Measurements from ENCODE around the gene AQP9.
"Not testable (repeated sequence)": the region's sequence is repeated elsewhere in the genome, so short reads cannot be mapped to it uniquely, and the experiment has no call there.

AQP9 gene, protein sequence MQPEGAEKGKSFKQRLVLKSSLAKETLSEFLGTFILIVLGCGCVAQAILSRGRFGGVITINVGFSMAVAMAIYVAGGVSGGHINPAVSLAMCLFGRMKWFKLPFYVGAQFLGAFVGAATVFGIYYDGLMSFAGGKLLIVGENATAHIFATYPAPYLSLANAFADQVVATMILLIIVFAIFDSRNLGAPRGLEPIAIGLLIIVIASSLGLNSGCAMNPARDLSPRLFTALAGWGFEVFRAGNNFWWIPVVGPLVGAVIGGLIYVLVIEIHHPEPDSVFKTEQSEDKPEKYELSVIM

DNA sequence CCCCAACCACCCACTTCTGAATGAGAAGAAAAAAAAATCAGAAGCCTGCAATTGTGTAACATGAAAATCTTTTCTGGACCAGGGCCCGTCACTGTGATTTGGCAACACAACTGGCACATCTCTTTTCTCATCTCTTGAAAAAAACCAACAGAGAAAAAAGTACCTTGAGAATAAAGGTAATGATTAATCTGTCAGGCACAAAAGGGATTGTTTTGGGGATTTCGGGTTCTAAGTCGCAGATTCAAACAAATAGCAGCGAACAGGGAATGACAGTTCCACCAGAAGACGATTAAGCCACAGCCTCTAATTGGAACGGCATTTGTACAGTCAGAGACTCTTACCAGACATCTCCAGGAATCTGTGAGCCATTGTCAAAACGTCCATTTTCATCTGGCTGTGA lies at the start of gene AQP9:
Gene AQP9, plus strand, starts transcription at position 276 of the 400 bp plus-strand sequence. CDS start 185 bp downstream, outside the sequence.
- H3K9me3 Mint-ChIP-seq, result no peaks in the 10 kb centered on the region
- peaks cover 10% of the 10 kb centered on the region for H3K27me3 Mint-ChIP-seq (ENCODE audit: low read depth)
- peaks cover 10% of the 10 kb centered on the region for H3K4me1 Mint-ChIP-seq (ENCODE audit: low read depth)
- no peak within 1 kb of the TSS for H3K4me3 Mint-ChIP-seq
- H3K36me3 Mint-ChIP-seq (ENCODE audit: low read depth), result no peaks in the 10 kb centered on the region
- H3K27ac Mint-ChIP-seq, result no peak within 1 kb of the TSS
- no peak for DNase-seq (ENCODE audit: low spot score)

DNA sequence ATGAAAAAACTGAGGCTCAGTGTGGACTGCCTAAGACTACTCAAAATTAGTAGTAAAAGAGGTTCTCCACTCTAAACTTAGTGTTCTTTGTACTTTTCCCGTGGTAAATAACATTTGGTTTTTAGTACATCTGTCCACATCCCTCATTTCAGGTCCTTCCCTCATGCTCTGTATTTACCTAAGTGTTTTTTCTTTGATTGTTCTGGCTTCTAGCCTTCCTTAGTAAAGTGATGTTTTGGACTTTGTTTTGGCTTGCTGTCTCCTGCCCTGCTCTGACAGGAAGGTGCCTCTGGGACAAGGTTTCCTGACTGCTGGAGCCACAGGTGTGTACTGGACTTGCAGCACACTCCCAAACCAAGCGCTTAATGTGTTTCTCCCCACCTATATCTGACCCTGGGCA lies 42.8 kb upstream of the AQP9 start:
- no peak overlapping the region for H3K27ac Mint-ChIP-seq
- H3K36me3 Mint-ChIP-seq (ENCODE audit: low read depth), result no peaks in the 10 kb centered on the region
- DNase-seq (ENCODE audit: low spot score), result no peak
- no peak overlapping the region for H3K4me3 Mint-ChIP-seq
- peaks cover 30% of the 10 kb centered on the region for H3K27me3 Mint-ChIP-seq (ENCODE audit: low read depth)
- no peaks in the 10 kb centered on the region for H3K9me3 Mint-ChIP-seq
- H3K4me1 Mint-ChIP-seq (ENCODE audit: low read depth), result no peaks in the 10 kb centered on the region

DNA sequence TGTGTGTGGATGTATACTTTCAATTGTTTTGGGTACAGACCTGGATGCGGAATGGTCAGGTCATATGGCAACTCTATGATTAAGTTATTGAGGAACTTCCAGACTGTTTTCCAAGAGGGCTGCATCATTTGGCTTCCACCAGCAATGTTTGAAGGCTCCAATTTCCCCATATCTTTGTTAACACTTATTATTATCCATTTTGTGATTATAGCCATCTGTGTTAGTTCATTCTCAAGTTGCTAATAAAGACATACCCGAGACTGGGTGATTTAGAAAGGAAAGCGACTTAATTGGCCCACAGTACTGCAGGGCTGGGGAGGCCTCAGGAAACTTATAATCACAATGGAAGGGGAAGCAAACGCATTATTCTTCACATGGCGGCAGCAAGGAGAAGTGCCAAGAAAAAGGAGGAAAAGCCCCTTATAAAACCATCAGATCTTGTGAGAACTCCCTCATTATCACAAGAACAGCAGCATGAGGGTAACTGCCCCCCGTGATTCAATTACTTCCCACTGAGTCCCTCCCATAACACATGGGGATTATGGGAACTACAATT lies 41.6 kb upstream of the AQP9 start:
- Mint-ChIP-seq H3K27ac (no peak overlapping the region), H3K36me3 (ENCODE audit: low read depth) (no peaks in the 10 kb centered on the region), H3K27me3 (ENCODE audit: low read depth) (peaks cover 37% of the 10 kb centered on the region), H3K9me3 (no peaks in the 10 kb centered on the region), H3K4me3 (no peak overlapping the region), H3K4me1 (ENCODE audit: low read depth) (no peaks in the 10 kb centered on the region)
- no peak for DNase-seq (ENCODE audit: low spot score)

DNA sequence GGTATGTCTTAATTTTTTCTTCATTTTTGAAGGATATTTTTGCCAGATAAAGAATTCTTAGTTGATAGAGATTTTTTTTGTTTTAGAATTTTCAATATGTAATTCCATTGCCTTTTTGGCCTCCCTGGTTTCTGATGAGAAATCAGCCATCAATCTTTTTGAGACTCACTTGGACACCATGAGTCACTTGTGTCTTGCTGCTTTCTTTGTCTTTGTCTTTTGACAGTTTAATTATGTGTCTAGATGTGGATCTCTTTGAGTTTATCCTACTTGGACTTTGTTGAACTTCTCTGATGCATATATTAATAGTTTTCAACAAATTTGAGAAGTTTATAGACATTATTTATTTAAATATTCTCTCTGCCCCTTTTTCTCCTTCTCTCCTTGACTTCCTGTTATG lies 34.7 kb upstream of the AQP9 start:
- Mint-ChIP-seq H3K27ac (no peak overlapping the region), H3K27me3 (ENCODE audit: low read depth) (peaks cover 46% of the 10 kb centered on the region), H3K36me3 (ENCODE audit: low read depth) (no peaks in the 10 kb centered on the region), H3K9me3 (no peaks in the 10 kb centered on the region), H3K4me3 (no peak overlapping the region), H3K4me1 (ENCODE audit: low read depth) (no peaks in the 10 kb centered on the region)
- DNase-seq (ENCODE audit: low spot score), result no peak

DNA sequence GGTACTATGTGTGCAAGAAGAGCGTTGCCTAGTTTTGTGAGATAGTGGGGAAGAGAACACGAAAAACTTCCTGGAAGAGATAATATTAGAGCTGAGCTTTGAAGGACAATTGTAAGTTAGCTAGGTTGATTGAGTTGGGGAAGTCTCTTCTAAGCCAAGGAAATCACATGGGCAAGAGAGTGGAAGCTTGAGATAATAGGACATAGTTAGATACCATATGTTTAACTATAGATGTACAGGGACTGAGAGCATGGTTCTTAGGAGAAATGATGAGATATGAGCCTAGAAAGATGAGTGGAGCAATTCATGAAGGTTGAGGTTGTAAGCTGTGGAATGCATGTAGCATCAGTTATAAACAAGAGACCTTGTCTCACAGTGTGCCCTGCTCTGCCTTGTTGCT lies 30.1 kb upstream of the AQP9 start:
- no peaks in the 10 kb centered on the region for H3K9me3 Mint-ChIP-seq
- no peak overlapping the region for H3K27ac Mint-ChIP-seq
- peaks cover 14% of the 10 kb centered on the region for H3K27me3 Mint-ChIP-seq (ENCODE audit: low read depth)
- H3K4me1 Mint-ChIP-seq (ENCODE audit: low read depth), result no peaks in the 10 kb centered on the region
- no peaks in the 10 kb centered on the region for H3K36me3 Mint-ChIP-seq (ENCODE audit: low read depth)
- H3K4me3 Mint-ChIP-seq, result no peak overlapping the region
- no peak for DNase-seq (ENCODE audit: low spot score)

DNA sequence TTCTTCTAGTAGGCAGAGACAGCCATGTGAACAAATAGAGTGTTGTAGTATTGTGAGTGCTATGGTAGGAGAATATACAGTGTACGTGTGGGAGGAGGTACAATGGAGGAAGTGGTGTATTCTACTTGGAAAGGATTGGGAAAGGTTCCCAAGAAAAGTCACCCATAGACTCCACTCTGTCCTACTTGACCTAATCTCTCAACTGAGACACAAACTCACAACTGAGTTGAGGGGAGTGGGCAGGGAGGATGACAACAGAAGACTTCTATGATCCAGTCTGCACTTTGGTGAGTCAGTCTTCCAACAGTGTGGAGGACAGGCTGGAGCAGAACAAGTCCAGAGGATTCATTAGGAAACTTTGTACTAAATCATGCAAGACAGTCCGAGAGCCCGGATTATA lies 28.8 kb upstream of the AQP9 start:
- H3K27me3 Mint-ChIP-seq (ENCODE audit: low read depth), result peaks cover 8% of the 10 kb centered on the region
- no peaks in the 10 kb centered on the region for H3K9me3 Mint-ChIP-seq
- H3K27ac Mint-ChIP-seq, result no peak overlapping the region
- H3K4me1 Mint-ChIP-seq (ENCODE audit: low read depth), result no peaks in the 10 kb centered on the region
- H3K4me3 Mint-ChIP-seq, result no peak overlapping the region
- H3K36me3 Mint-ChIP-seq (ENCODE audit: low read depth), result no peaks in the 10 kb centered on the region
- no peak for DNase-seq (ENCODE audit: low spot score)

DNA sequence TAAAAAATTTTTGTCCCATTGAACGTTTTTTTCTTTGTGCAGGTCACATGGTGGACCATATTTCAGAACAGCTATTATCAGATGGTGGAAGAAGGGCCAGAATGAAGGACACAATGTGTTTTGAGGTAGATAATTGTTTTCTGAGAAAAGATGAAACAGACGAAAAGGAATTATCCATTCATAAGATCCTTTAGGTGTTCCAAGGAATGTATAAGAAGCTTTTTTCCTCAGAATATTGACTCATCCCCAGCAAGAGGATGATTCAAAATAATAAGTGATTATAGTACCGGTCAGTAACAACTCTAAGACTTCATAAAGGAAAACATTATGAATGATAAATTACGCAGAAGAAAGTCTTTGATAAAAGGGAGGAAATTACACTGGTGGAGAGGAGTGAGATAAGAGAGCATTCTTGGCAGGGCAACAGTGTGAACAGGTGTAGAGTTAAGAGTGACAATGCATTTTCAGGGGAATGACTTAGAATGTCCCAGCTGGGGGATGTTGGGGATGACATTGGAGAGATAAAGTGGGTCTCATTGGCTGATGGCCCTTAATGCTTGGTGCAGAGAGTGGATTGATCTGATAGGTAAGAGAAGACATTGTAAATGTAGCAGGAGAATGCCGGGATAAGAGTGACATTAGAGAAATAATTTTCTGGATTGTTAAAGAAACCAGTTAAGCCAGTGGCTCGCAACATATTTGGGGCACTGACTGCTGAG lies 27.0 kb upstream of the AQP9 start:
- Mint-ChIP-seq H3K9me3 (no peaks in the 10 kb centered on the region), H3K36me3 (ENCODE audit: low read depth) (no peaks in the 10 kb centered on the region), H3K27me3 (ENCODE audit: low read depth) (peaks cover 6% of the 10 kb centered on the region), H3K27ac (no peak overlapping the region), H3K4me1 (ENCODE audit: low read depth) (peaks cover 2% of the 10 kb centered on the region), H3K4me3 (no peak overlapping the region)
- no peak for DNase-seq (ENCODE audit: low spot score)

DNA sequence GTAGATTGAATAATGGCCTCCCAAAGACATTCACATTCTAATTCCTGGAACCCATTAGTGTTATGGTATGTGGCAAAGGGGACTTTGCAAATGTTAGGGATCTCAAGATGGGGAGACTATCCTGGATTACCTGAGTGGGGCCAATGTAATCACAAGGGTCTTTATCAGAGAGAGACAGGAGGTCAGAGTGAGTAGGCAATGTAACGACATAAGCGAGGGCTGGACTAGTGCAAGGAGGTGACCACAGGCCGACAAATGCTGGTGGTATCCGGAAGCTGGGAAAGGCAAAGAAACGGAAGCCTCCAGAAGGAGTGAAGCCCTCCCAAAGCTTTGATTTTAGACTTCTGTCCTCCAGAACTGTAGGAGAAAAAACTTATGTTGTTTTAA lies 26.5 kb upstream of the AQP9 start:
- no peak for DNase-seq (ENCODE audit: low spot score)
- Mint-ChIP-seq H3K27ac (no peak overlapping the region), H3K9me3 (no peaks in the 10 kb centered on the region), H3K4me3 (no peak overlapping the region), H3K36me3 (ENCODE audit: low read depth) (no peaks in the 10 kb centered on the region), H3K4me1 (ENCODE audit: low read depth) (peaks cover 2% of the 10 kb centered on the region), H3K27me3 (ENCODE audit: low read depth) (peaks cover 4% of the 10 kb centered on the region)

DNA sequence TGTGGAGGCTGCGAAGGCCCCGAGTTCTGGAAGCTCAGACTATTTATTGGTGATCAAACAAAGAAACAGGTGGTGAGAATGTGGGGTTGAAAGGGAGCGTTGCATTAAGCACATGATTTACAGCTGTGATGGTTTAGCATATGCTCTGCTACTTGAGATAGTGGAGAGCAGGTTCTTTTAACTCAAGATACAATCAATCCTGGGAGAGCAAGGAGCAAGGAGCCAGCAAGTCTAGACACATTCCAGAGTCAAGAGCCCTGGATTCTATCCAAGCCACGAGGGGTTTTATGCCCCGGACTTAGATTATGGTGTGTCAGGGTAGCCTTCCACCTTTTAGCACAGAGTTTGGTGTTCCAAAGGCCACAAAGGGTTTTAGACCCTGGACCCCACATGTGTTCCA lies 24.8 kb upstream of the AQP9 start:
- not testable (repeated sequence) for H3K27me3 Mint-ChIP-seq (ENCODE audit: low read depth); H3K9me3 Mint-ChIP-seq; DNase-seq (ENCODE audit: low spot score); H3K36me3 Mint-ChIP-seq (ENCODE audit: low read depth); H3K27ac Mint-ChIP-seq; H3K4me1 Mint-ChIP-seq (ENCODE audit: low read depth); H3K4me3 Mint-ChIP-seq

DNA sequence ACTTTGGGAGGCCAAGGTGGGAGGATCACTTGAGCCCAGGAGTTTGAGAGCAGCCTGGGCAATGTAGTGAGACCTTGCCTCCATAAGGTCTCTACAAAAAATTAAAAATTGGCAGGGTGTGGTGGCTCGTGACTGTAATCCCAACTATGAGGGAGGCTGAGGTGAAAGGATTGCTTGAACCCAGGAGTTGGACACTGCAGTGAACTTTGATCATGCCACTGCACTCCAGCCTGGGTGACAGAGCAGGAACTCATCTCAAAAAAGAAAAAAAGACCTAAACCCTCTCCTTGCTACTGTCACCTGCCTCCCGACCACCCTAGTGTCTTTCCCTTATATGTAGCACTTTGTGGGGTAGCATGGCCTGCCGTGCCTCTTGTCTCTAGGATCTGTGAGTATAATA lies 23.8 kb upstream of the AQP9 start:
- Mint-ChIP-seq H3K9me3 (no peaks in the 10 kb centered on the region), H3K27ac (no peak overlapping the region), H3K36me3 (ENCODE audit: low read depth) (no peaks in the 10 kb centered on the region), H3K4me1 (ENCODE audit: low read depth) (peaks cover 2% of the 10 kb centered on the region), H3K4me3 (no peak overlapping the region), H3K27me3 (ENCODE audit: low read depth) (peaks cover 3% of the 10 kb centered on the region)
- DNase-seq (ENCODE audit: low spot score), result no peak

DNA sequence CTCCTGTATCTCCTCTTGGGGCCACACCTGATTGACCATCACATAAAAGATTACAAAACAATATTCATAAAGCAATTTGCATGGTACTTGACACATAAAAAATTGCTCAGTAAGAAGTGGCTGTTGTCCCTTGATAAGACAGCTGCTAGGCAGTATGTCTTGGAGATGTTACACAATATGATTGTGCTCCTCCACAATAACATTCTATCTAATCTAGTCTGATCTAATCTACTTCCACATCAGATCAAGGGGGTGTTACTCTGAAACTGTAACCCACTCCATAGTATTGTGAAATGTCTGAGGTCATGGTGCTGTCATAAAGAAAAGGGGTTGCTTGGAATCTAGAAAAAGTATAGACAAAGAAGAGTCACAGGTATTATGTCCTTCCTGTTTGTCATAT lies 23.4 kb upstream of the AQP9 start:
- Mint-ChIP-seq H3K4me3 (no peak overlapping the region), H3K4me1 (ENCODE audit: low read depth) (peaks cover 2% of the 10 kb centered on the region), H3K36me3 (ENCODE audit: low read depth) (no peaks in the 10 kb centered on the region), H3K27me3 (ENCODE audit: low read depth) (peaks cover 3% of the 10 kb centered on the region), H3K27ac (no peak overlapping the region), H3K9me3 (no peaks in the 10 kb centered on the region)
- no peak for DNase-seq (ENCODE audit: low spot score)

DNA sequence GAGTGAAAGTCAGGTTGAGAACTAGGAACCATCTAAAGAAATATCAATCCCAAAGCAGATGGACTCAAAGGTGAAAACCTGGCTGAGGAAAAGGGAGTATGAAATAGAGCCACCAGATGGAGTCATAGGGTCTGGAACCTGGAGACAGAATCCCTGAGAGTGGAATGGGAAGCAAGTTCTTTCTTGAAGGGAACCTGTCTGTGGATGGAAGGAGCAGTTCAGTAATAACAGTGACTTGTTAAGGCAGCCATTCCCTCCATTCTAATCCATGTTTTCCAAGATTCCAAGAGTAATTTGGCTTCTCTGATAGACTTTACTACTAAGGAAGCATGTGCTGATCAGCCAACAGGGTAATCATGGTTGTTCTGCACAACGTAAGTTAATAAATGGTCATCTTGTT lies 22.5 kb upstream of the AQP9 start:
- H3K36me3 Mint-ChIP-seq (ENCODE audit: low read depth), result no peaks in the 10 kb centered on the region
- H3K27me3 Mint-ChIP-seq (ENCODE audit: low read depth), result peaks cover 3% of the 10 kb centered on the region
- H3K4me1 Mint-ChIP-seq (ENCODE audit: low read depth), result peaks cover 2% of the 10 kb centered on the region
- H3K4me3 Mint-ChIP-seq, result no peak overlapping the region
- no peak for DNase-seq (ENCODE audit: low spot score)
- no peak overlapping the region for H3K27ac Mint-ChIP-seq
- no peaks in the 10 kb centered on the region for H3K9me3 Mint-ChIP-seq

DNA sequence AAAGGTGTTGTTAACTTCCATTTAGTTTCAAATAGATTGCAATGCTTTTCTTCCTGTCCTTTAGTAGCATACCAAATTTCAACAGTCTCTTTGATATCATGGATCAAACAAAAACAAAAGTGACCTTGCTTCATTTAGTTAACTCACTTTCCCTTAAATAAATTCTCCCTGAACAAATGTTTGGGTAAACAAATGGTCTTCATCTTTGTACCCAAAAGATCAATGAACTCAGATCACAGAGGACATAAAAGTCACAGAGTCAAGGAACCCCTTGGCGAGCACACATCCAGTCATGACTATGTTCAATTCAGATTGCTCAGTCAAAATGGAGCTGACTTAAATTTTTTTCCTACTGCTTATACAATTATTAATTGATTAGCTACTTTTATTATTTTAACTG lies 20.6 kb upstream of the AQP9 start:
- Mint-ChIP-seq H3K27me3 (ENCODE audit: low read depth) (peaks cover 5% of the 10 kb centered on the region), H3K4me3 (no peak overlapping the region), H3K9me3 (no peaks in the 10 kb centered on the region), H3K36me3 (ENCODE audit: low read depth) (no peaks in the 10 kb centered on the region), H3K27ac (no peak overlapping the region), H3K4me1 (ENCODE audit: low read depth) (peaks cover 2% of the 10 kb centered on the region)
- DNase-seq (ENCODE audit: low spot score), result no peak

DNA sequence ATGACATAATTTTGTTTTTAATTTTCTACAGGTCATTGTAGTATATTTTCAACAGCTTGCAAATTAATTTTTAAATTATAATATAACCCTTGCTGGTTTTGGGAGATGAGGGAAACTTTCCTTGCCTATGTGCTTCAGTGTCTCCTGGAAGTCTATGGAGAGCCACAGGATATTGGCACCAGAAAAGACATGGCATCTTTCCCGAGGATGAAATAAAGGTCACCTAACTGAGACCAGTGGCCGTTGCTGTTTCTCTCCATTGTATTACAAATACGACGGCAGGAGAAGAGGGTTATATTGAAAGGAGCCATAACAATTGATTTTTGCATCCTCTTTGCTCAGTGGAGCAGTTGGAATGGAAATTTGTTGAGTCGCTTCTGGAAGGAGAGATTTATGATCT lies 19.9 kb upstream of the AQP9 start:
- Mint-ChIP-seq H3K4me3 (no peak overlapping the region), H3K36me3 (ENCODE audit: low read depth) (no peaks in the 10 kb centered on the region), H3K9me3 (no peaks in the 10 kb centered on the region), H3K27me3 (ENCODE audit: low read depth) (peaks cover 8% of the 10 kb centered on the region), H3K27ac (no peak overlapping the region), H3K4me1 (ENCODE audit: low read depth) (peaks cover 2% of the 10 kb centered on the region)
- no peak for DNase-seq (ENCODE audit: low spot score)
